Measurements from ENCODE around the gene SMIM35. TPM values are rescaled to one million over a fixed set of nuclear protein-coding genes. Genes with fewer than 3 reads are reported as not detected.

SMIM35 gene
- total RNA-seq, 1 donor: not detected

GRCh38 chr11:118080296-118080695 is 6.5 kb downstream of the SMIM35 start:
- no peak overlapping the region for H3K27ac ChIP-seq (ENCODE audit: low read depth, low read length)
- H3K9me3 ChIP-seq (ENCODE audit: low read depth, low read length): no peaks in the 10 kb centered on the region
- no peak for TF ChIP-seq CTCF (IDR thresholded peaks at IDR 0.05; ENCODE audit: extremely low read depth, low read depth, low read length)
- H4K20me1 ChIP-seq (ENCODE audit: insufficient read depth, low read length): no peaks in the 10 kb centered on the region
- H3K4me3 ChIP-seq (ENCODE audit: insufficient read depth, low read length): no peak overlapping the region
- DNase-seq (ENCODE audit: insufficient read length, low spot score, missing footprints): peak; percentile 73
- no peak overlapping the region for H3K4me2 ChIP-seq (ENCODE audit: insufficient read depth, low read length)
- H3K36me3 ChIP-seq (ENCODE audit: insufficient read depth, low read length): no peaks in the 10 kb centered on the region
- no peaks in the 10 kb centered on the region for H3K4me1 ChIP-seq (ENCODE audit: insufficient read depth, low read length)
- H2AFZ ChIP-seq (ENCODE audit: low read length): no peak overlapping the region
- no peaks in the 10 kb centered on the region for H3K79me2 ChIP-seq (ENCODE audit: insufficient read depth, low read length)
- H3K27me3 ChIP-seq (ENCODE audit: insufficient read depth, low read length): peaks cover 7% of the 10 kb centered on the region

GRCh38 chr11:118079491-118079890 is 7.3 kb downstream of the SMIM35 start:
- H2AFZ ChIP-seq (ENCODE audit: low read length): no peak overlapping the region
- H3K79me2 ChIP-seq (ENCODE audit: insufficient read depth, low read length): no peaks in the 10 kb centered on the region
- no peaks in the 10 kb centered on the region for H4K20me1 ChIP-seq (ENCODE audit: insufficient read depth, low read length)
- H3K4me2 ChIP-seq (ENCODE audit: insufficient read depth, low read length): no peak overlapping the region
- no peaks in the 10 kb centered on the region for H3K4me1 ChIP-seq (ENCODE audit: insufficient read depth, low read length)
- no peaks in the 10 kb centered on the region for H3K9me3 ChIP-seq (ENCODE audit: low read depth, low read length)
- no peak for TF ChIP-seq CTCF (IDR thresholded peaks at IDR 0.05; ENCODE audit: extremely low read depth, low read depth, low read length)
- peaks cover 7% of the 10 kb centered on the region for H3K27me3 ChIP-seq (ENCODE audit: insufficient read depth, low read length)
- H3K36me3 ChIP-seq (ENCODE audit: insufficient read depth, low read length): no peaks in the 10 kb centered on the region
- H3K27ac ChIP-seq (ENCODE audit: low read depth, low read length): no peak overlapping the region
- no peak for DNase-seq (ENCODE audit: insufficient read length, low spot score, missing footprints)
- no peak overlapping the region for H3K4me3 ChIP-seq (ENCODE audit: insufficient read depth, low read length)

GRCh38 chr11:118078911-118079411 is 7.8 kb downstream of the SMIM35 start:
- no peak for TF ChIP-seq CTCF (IDR thresholded peaks at IDR 0.05; ENCODE audit: extremely low read depth, low read depth, low read length)
- H3K27ac ChIP-seq (ENCODE audit: low read depth, low read length): no peak overlapping the region
- H3K9me3 ChIP-seq (ENCODE audit: low read depth, low read length): no peaks in the 10 kb centered on the region
- no peak overlapping the region for H2AFZ ChIP-seq (ENCODE audit: low read length)
- no peak overlapping the region for H3K4me2 ChIP-seq (ENCODE audit: insufficient read depth, low read length)
- no peak overlapping the region for H3K4me3 ChIP-seq (ENCODE audit: insufficient read depth, low read length)
- H3K36me3 ChIP-seq (ENCODE audit: insufficient read depth, low read length): no peaks in the 10 kb centered on the region
- H3K4me1 ChIP-seq (ENCODE audit: insufficient read depth, low read length): no peaks in the 10 kb centered on the region
- no peak for DNase-seq (ENCODE audit: insufficient read length, low spot score, missing footprints)
- peaks cover 7% of the 10 kb centered on the region for H3K27me3 ChIP-seq (ENCODE audit: insufficient read depth, low read length)
- no peaks in the 10 kb centered on the region for H4K20me1 ChIP-seq (ENCODE audit: insufficient read depth, low read length)
- H3K79me2 ChIP-seq (ENCODE audit: insufficient read depth, low read length): no peaks in the 10 kb centered on the region

GRCh38 chr11:118076754-118077281 is 9.9 kb downstream of the SMIM35 start, which contains the start of gene TMPRSS4:
Gene TMPRSS4, plus strand, starts transcription at chr11:118077078. Its CDS starts 225 bp downstream, at chr11:118077303.
- no peak within 1 kb of the TSS for H3K4me3 ChIP-seq (ENCODE audit: insufficient read depth, low read length)
- no peak within 1 kb of the TSS for H3K4me2 ChIP-seq (ENCODE audit: insufficient read depth, low read length)
- TF ChIP-seq CTCF (IDR thresholded peaks at IDR 0.05; ENCODE audit: extremely low read depth, low read depth, low read length): no peak
- no peak for DNase-seq (ENCODE audit: insufficient read length, low spot score, missing footprints)
- H3K9me3 ChIP-seq (ENCODE audit: low read depth, low read length): no peaks in the 10 kb centered on the region
- peaks cover 4% of the 10 kb centered on the region for H3K27me3 ChIP-seq (ENCODE audit: insufficient read depth, low read length)
- no peaks in the 10 kb centered on the region for H3K36me3 ChIP-seq (ENCODE audit: insufficient read depth, low read length)
- no peak within 1 kb of the TSS for H3K27ac ChIP-seq (ENCODE audit: low read depth, low read length)
- H4K20me1 ChIP-seq (ENCODE audit: insufficient read depth, low read length): no peaks in the 10 kb centered on the region
- no peaks in the 10 kb centered on the region for H3K4me1 ChIP-seq (ENCODE audit: insufficient read depth, low read length)
- no peaks in the 10 kb centered on the region for H3K79me2 ChIP-seq (ENCODE audit: insufficient read depth, low read length)
- no peak within 1 kb of the TSS for H2AFZ ChIP-seq (ENCODE audit: low read length)
